Stimulated activated CD8-positive, alpha-beta memory T cell treated with anti-CD3 and anti-CD28 coated beads, Interleukin-12 subunit alpha, Interleukin-12 subunit beta, amount 100 ng/mL, for 1 hour (primary cell): ENCODE data around the gene SLC12A3.
"Not testable (repeated sequence)": the region's sequence is repeated elsewhere in the genome, so short reads cannot be mapped to it uniquely, and the experiment has no call there.

ENCODE experiments used
- DNase-seq: peaks from one replicate; pipeline ENCODE4 v3.0.0-alpha.2; 2020; ENCODE audit warnings: low read depth

Gene SLC12A3

DNA sequence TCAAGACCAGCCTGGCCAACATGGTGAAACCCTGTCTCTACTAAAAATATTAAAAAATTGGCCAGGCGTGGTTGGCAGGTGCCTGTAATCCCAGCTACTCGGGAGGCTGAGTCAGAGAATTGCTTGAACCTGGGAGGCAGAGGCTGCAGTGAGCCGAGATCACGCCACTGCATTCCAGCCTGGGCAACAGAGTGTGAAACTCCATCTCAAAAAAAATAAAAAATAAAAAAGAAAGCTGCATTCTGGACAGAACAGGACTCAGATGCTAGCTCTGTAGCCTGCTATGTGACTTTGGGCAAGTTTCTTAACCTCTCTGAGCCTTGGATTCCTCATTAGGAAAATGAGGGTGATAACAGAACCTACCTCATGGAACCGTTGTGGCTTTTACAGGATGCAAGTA, 3.8 kb downstream of the SLC12A3 start:
- DNase-seq = not testable (repeated sequence)

DNA sequence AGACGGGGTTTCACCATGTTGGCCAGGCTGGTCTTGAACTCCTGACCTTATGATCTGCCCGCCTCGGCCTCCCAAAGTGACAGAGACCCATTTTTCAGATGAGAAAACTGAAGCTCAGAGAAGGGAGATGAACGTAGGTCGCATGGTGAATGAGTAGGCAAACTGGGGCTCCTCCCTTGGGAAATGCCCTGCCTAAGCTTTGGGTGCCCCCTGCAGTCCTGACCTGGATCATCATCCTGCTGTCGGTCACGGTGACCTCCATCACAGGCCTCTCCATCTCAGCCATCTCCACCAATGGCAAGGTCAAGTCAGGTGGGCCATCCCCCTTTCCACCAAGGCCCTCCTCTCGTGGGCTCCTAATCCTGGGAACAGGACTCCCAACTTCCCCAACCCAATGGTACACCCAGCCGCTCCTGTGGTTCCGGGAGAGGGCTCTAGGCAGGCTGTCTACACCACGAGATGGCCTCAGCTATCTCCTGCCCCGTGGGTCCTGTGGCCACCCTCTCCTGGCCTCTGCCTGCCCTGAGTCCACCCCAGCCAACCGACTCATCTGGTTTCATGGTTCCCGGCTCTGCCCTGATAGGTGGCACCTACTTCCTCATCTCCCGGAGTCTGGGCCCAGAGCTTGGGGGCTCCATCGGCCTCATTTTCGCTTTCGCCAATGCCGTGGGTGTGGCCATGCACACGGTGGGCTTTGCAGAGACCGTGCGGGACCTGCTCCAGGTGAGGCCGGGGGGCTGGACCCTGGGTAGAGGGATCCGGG, 4.7 kb downstream of the SLC12A3 start:
- DNase-seq = no peak

GRCh38 chr16:56870276-56870888, 5.4 kb downstream of the SLC12A3 start:
- no peak for DNase-seq

DNA sequence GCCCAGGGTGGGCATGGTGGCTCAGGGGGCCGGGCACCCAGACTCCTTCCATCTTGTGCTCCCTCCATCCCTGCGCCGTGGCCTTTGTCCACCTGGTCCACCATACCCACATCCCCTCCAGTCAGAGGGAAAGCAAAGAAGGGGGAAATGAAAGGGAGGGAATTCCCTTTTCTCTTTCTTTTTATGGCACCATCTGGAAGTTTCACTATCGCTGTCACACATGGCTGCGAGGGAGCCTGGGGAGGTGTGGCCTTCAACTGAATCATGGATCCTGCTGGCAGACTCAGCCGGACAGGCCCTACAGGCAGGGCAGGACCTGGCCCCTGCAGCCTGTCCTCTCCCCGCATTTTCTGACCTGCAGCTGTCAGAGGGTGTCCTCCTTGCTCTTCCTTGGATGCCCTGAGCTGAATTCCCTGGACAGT, 6.2 kb downstream of the SLC12A3 start:
- DNase-seq = no peak

DNA sequence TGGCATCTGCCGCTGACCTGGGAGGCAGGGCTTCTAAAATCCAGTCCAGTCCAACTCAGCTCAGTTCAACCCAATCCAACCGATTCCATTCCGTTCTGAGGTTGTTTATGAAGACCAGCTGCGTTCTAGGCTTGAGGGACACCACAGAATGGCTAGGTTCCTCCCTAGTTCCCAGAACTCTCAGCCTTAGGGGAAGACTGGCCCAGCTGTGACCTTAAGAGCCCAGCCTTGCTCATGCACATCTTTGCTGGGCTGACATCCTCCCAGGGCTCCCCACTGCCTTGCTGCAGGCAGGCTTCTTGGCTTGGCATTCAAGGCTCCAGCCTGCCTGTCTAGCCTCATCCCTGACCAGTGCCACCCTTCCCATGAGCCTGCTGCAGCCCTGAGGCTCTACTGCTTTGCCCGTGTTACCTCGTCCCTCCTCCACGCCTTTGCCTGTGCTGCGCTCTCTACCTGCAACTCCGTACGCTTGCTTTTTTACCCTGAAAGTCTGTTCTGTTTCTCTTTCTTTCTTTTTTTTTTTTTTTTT, 7.9 kb downstream of the SLC12A3 start:
- no peak for DNase-seq

- DNase-seq = no peak
Observed at GRCh38 chr16:56874800-56875199, 9.8 kb downstream of the SLC12A3 start.

DNA sequence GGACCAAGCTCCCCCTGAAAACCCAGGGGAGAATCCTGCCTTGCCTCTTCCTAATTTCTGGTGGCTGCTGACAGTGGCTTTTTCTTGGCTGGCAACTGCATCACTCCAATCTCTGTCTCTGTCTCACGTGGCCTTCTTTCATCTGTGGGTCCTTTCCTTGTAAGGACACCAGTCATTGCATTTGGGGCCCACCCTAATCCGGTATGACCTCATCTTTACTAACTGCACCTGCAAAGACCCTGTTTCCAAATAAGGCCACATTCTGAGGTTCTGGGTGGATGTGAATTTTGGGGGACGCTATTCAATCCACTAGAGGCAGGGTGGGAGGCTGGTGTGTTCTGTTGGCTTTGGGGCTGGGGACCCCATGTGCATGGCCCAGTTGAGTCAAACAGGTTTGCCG, 11.0 kb downstream of the SLC12A3 start:
- DNase-seq = no peak

DNA sequence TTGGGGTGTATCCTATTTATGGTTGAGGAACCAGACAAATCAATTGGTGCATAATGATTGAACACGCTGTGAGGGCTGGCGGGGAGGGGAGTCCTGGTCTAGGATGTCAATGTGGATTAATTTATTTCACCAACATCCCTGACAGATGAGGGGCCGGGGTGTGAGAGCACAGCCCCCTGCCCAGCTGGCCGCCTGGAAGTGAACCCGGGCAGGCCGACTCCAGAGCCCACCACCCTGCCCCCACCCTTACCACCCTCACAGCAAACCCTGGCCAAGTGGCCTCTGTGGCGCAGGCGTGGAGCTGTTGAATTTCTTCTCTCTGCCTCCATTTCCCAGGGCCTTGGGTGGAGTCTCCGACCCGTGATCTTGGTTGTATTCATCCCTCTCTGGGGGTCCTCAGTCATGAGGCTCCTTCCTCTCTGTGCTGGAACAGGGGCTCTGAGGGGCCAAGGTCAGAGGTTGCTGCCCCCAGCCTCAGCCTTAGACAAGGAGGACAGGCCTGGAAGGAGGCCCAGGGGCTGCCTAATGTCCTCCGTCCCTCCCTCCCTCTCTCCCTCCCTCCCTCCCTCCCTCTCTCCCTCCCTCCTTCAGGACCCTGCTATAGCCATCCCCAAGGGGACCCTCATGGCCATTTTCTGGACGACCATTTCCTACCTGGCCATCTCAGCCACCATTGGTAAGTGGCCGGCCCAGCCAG, 12.6 kb downstream of the SLC12A3 start:
- no peak for DNase-seq

- DNase-seq = no peak
Observed at GRCh38 chr16:56878282-56878854, 13.4 kb downstream of the SLC12A3 start.

- no peak for DNase-seq
Observed at GRCh38 chr16:56879276-56879675, 14.3 kb downstream of the SLC12A3 start.

DNA sequence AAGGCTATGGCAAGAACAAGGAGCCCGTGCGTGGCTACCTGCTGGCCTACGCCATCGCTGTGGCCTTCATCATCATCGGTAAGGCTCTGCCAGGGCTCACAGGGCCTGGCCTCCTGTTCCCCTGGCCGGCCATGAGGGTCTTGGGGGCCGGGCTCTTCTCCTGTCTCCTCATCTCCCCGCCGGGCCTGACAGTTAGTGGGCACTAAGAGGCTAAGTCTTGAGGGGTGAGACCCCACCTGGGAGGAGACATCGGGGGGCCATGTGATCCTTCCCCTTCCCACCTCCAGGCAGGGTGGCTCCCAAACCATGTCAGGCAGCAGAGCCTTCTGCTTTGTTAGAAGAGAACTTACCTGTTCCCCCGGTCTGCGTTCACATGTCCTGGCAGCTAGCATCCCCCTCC, 15.2 kb downstream of the SLC12A3 start:
- no peak for DNase-seq

DNA sequence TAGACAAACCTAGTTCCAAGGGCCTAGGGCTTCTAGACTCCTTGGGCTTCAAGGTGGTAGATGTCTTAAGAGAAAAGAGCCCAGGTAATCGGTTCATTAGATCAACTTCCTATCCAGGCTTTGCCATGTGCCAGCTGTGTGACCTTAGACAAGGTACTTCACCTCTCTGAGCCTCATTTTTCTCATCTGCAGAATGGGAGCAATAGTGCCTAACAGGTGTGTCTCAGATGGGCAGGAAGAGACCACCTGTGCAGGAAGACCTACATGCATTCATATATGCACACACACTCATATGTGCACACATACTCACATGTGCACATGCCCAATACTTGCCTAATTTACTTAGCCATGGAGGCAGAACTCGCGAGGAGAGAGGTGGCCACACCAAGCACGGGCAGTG, 15.7 kb downstream of the SLC12A3 start:
- DNase-seq = no peak

GRCh38 chr16:56882077-56882800, 17.2 kb downstream of the SLC12A3 start:
- DNase-seq = no peak

DNA sequence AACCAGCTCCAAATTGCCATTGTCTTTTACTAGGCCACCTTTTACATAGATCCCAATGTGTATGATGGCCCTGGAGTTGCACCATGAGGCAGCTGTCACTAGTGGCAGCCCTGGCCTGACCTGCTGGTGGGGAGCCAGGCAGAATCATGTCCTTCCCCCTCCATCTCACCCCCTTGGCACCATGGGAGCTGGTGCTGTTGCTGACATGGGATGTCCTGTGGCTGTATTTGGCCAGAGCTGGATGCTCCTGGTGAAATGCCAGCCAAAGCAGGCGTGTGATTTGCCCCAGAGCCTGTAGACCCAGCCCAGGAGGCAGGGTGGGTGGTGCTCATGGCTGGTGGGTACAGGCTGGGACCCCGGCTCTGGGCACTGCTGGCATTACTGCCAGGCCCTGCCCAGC, 18.6 kb downstream of the SLC12A3 start:
- DNase-seq = no peak

- DNase-seq = no peak
Observed at GRCh38 chr16:56884026-56884582, 19.1 kb downstream of the SLC12A3 start.

- DNase-seq = not testable (repeated sequence)
Observed at GRCh38 chr16:56884929-56885328, 19.9 kb downstream of the SLC12A3 start.

DNA sequence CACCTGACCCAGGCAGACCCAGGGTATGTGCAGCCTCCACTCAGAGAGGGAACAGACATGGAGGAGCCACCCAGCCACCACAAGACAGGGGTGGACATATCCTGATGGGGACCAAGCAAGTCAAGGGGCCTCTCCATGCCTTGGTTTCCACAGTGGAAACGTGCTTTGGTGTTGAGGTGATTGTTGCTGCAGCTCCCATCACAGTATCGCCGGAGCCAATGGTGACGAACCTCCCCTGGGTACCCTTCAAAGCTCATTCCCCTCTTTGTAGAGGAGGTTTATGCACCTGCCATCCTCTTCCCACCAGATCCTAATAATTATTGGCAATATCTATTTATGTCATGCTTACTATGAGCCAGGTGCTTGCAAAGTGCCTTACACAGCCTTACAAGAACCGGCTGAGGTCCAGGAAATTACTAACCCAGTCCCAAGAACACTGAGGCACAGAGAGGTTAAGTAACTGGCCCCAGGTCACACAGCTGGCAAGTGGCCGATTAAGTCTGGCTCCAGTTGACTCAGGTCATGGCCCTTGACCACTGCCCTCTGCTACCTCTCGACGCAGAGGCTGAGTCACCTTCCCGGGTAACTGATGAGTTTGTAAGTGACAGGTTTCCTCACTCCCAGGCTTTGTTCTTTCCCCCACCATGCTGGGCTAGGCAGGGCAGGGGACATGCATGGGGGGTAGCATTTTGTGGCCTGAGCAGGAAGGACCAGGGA, 20.6 kb downstream of the SLC12A3 start:
- no peak for DNase-seq

DNA sequence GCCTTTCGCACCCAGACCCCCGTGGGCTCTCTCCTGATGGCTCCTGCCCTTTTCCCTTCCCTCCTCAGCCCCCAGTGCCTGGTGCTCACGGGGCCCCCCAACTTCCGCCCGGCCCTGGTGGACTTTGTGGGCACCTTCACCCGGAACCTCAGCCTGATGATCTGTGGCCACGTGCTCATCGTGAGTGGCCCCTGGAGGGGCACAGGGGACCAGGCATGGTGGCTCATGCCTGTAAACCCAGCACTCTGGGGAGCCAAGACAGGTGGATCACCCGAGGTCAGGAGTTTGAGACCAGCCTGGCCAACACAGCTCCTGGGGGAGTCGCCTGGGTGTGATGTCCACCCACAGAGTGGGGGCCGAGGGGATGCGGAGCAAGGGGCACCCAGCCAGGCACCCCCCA, 21.3 kb downstream of the SLC12A3 start:
- DNase-seq = no peak

DNA sequence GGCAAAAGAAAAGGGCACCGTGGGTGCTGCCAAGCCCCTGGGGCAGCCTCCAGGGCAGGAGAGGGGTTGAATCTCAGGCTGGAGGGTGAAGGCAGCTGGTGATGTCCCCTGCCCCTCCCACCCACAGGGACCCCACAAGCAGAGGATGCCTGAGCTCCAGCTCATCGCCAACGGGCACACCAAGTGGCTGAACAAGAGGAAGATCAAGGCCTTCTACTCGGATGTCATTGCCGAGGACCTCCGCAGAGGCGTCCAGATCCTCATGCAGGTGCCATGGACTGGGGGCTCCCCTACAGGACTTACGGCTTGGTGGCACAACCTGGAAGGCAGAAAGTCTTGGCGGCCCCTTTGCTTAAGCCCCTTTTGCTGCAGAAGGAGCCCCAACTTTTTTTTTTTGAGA, 21.8 kb downstream of the SLC12A3 start:
- DNase-seq = no peak

DNA sequence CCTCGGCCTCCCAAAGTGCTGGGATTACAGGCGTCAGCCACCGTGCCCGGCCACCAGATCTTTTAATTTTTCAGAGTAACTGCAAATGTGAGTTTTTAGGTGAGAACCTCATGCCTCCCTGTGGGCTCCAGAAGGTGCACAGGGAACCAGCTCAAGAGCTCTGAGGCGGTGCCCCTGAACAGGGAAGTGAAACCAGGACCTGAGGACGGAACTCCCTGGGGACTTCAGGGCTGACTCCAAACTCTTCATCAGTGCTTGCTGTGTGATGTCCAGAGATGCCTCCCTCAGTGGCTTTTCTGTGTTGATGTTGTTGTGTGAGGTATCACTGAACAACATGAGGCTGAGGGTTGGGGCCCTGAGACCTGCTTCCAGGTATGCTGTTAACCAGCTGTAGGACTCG, 23.8 kb downstream of the SLC12A3 start:
- no peak for DNase-seq

DNA sequence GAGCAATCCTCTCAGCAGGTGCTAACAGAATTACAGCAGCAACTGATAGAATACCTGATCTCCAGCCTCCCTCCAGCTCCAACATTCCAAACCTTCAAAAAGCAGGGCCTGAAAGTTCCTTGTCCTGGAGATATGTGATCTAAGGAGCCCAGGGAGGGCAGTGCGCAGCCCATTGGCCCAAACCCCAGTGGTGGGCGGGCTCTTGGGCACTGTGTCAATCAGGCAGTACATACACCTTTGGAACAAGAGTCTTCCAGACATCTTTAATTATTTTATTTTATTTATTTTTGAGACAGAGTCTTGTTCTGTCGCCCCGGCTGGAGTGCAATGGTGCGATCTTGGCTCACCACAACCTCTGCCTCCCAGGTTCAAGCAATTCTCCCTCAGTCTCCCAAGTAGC, 24.2 kb downstream of the SLC12A3 start:
- DNase-seq = no peak
